NCI-H2196 (cell line): ENCODE data around the gene WDR59.
"Not testable (repeated sequence)": the region's sequence is repeated elsewhere in the genome, so short reads cannot be mapped to it uniquely, and the experiment has no call there.

ENCODE experiments used
- DNase-seq: peaks from one replicate; lab custom pipeline; 2025; ENCODE audit not compliant: unreplicated experiment; lab: John Stamatoyannopoulos, UW

WDR59 gene, protein sequence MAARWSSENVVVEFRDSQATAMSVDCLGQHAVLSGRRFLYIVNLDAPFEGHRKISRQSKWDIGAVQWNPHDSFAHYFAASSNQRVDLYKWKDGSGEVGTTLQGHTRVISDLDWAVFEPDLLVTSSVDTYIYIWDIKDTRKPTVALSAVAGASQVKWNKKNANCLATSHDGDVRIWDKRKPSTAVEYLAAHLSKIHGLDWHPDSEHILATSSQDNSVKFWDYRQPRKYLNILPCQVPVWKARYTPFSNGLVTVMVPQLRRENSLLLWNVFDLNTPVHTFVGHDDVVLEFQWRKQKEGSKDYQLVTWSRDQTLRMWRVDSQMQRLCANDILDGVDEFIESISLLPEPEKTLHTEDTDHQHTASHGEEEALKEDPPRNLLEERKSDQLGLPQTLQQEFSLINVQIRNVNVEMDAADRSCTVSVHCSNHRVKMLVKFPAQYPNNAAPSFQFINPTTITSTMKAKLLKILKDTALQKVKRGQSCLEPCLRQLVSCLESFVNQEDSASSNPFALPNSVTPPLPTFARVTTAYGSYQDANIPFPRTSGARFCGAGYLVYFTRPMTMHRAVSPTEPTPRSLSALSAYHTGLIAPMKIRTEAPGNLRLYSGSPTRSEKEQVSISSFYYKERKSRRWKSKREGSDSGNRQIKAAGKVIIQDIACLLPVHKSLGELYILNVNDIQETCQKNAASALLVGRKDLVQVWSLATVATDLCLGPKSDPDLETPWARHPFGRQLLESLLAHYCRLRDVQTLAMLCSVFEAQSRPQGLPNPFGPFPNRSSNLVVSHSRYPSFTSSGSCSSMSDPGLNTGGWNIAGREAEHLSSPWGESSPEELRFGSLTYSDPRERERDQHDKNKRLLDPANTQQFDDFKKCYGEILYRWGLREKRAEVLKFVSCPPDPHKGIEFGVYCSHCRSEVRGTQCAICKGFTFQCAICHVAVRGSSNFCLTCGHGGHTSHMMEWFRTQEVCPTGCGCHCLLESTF

DNA sequence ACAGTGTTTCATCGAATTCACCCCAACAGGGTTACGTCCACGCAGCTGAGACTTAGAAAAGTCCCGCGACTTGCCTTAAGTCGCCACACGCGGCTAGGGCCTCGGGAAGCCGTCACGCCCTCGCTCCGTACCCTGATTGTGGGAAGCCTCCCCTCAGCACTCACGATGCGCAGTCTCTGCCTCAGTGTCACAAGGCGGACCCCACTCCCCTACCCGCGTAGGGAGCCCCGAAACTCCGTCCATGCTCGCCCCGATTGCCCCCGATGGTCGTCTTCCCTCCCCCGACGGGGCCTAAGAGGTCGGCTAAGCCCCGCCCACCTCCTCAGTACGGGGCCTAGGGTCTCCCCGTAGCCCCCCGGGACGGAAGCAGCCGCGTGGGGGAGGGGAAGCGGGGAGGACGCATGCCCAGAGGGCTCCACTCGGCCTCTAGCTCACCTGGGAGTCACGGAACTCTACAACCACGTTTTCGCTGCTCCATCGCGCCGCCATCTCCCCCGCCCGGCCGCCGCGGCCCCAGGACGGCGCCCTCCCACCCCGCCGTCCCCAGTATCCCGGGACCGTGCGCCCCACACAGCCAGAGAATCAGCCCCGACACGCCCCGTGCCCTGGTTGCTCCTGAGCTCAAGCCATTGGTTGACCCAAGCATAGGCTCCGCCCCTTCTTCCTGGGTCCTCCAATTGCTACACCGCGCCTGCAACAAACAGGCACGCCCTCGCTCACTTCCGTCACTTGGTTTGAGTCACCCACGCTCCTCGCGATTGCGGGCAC is at the start of gene WDR59:
Gene WDR59 (minus strand): TSS at position 595 of the 768 bp plus-strand sequence. CDS start 106 bp downstream, at position 489.
- peak; percentile 93 for DNase-seq

GRCh38 chr16:75032655-75033054 is 47.7 kb upstream of the WDR59 start:
- DNase-seq = no peak

- no peak for DNase-seq
Measured at GRCh38 chr16:75029854-75030253, 44.9 kb upstream of the WDR59 start.

GRCh38 chr16:75028544-75029135 is 43.7 kb upstream of the WDR59 start:
- no peak for DNase-seq

GRCh38 chr16:75027520-75028300 is 42.8 kb upstream of the WDR59 start:
- no peak for DNase-seq

- no peak for DNase-seq
Measured at GRCh38 chr16:75026892-75027391, 42.0 kb upstream of the WDR59 start.

DNA sequence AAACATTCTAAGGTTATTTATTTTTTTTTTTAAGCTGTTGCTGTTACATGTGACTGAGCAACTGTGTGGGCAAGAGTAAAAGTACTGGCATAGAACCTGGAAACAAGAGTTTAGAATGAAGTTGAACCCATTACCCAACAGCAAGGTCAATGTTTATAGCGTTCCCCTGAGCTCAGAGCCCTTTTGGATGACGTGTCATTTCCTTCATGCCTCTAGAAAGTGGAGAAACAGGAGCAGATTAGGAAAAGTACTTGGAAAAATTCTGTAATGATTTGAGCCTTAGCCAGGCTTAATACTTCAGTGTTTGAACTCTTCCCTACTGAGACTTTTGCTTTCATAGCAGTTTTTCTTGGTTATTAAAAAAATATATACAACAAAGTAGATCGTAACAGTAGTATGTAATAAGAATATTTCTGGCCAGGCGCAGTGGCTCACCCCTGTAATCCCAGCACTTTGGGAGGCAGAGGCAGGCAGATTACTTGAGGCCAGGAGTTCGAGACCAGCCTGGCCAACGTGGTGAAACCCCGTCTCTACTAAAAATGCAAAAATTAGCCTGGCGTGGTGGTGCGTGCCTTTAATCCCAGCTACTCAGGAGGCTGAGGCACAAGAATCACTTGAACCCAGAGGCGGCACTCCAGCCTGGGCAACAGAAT is 41.4 kb upstream of the WDR59 start:
- DNase-seq = not testable (repeated sequence)

DNA sequence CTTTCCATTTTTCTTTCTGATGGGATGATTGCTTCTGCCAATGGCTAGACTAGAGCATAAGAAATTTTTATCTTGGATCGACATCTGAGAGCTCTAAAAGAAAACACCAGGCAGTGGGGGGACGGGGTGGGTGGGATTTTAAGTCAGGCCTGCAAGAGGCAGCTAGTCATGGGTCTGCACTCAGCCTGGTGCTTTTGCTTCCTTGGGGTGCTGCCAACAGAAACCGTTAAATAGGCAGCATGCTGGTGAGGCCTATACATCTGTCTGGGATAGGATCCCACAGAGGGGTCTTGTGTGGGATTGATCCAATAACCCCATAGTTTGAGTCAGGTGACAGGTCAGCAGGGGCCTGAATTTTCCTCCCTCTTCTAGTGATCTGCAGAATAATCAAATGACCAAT is 40.8 kb upstream of the WDR59 start:
- no peak for DNase-seq

GRCh38 chr16:75024594-75024993 is 39.7 kb upstream of the WDR59 start:
- DNase-seq = no peak

- no peak for DNase-seq
Measured at GRCh38 chr16:75024182-75024581, 39.3 kb upstream of the WDR59 start.

GRCh38 chr16:75023009-75023408 is 38.1 kb upstream of the WDR59 start:
- DNase-seq = no peak

DNA sequence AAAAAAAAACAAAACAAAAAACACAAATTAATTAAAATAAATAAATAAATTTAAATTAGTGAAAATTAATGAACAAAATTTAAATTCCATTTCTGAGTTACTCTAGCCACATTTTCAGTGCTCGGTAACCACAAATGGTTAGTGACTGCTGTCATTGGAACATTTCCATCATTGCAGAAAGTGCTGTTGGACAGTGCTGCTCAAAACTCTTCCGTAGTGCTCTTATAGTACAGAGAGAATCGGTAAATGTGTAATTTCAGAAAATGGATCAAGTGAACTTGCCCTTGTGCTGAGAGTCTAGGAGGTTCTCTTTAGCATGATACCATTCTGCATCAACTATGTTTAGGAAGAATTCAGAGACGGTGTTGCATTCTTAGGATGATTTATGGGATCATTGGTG is 37.6 kb upstream of the WDR59 start:
- DNase-seq = no peak

GRCh38 chr16:75021410-75021809 is 36.5 kb upstream of the WDR59 start:
- DNase-seq = no peak

- DNase-seq = no peak
Measured at GRCh38 chr16:75019586-75019985, 34.7 kb upstream of the WDR59 start.

GRCh38 chr16:75019007-75019406 is 34.1 kb upstream of the WDR59 start:
- no peak for DNase-seq

DNA sequence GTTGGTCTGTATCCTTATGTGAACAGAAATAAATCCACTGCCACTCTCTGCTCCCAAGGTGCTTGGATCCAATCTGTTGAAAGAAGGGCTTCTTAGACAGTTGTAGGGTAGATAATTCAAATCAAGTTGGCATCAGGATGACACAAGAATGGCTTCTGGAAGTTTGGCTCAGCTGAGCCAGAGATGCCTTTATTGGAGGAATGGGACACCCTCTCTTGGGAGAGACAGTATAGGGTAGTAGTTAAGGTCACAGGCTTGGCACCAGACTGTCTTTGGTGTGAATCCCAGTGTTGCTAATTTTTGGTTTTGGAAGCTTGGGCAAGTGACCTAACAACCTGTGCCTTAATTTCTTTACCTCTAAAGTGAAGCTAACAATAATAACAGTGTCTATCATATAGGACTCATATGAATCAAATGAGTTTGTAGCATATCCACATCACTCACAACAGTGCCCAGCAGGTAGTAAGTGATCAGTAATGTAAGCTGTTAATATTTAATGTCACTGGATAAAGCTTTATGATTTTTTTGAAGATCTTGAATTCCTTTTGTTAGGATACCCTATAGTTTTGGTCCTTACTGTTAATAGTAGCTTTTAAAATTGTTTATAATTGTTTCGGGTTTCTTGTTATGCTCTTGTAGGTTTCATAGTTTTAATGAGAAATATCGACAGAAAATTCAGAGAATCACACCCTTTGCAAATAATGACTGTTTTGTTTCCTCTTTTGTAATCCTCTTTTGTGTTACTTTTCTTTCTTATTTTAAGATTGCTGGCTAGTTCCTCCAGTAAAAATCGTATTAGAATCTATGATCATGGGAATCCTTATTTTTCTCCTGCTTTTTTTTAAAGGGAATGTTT is 33.0 kb upstream of the WDR59 start:
- no peak for DNase-seq

DNA sequence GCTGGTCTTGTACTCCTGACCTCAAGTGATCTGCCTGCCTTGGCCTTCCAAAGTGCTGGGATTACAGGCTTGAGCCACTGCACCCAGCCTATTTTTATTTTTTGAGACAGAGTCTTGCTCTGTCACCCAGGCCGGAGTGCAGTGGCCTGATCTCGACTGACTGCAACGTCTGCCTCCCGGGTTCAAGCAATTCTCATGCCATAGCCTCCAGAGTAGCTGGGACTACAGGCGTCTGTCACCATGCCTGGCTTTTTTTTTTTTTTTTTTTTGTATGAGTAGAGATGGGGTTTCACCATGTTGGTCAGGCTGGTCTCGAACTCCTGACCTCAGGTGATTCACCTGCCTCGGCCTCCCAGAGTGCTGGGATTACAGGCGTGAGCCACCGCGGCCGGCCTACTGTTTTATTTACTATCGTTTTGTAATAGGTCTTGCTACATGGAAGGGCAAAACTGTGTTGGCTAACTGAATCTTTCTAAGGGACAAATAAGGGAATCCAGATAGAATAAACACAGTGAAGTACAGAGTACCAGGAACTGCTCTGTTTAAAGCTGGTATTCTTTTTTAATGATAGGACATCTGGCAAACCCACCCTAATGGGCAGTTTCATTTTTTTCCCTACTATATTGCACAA is 31.6 kb upstream of the WDR59 start:
- not testable (repeated sequence) for DNase-seq

GRCh38 chr16:75014318-75014717 is 29.4 kb upstream of the WDR59 start:
- no peak for DNase-seq
